ENCODE data around the gene DCDC2C.

Gene DCDC2C

GRCh38 chr2:3838348-3838747, 135.0 kb downstream of the DCDC2C start:
- H3K9me3 ChIP-seq = no peaks in the 10 kb centered on the region
- H3K36me3 ChIP-seq (replicated peaks) = no peaks in the 10 kb centered on the region
- no peaks in the 10 kb centered on the region for H3K27me3 ChIP-seq (ENCODE audit: low read depth)
- DNase-seq (ENCODE audit: low spot score in 2 of 2) = no peak
- in situ Hi-C loops (cut with MboI; ENCODE audit: low sequenced_read_pairs) = no loop called here
- H3K4me3 ChIP-seq = no peak overlapping the region
- H3K4me1 ChIP-seq = no peaks in the 10 kb centered on the region

DNA sequence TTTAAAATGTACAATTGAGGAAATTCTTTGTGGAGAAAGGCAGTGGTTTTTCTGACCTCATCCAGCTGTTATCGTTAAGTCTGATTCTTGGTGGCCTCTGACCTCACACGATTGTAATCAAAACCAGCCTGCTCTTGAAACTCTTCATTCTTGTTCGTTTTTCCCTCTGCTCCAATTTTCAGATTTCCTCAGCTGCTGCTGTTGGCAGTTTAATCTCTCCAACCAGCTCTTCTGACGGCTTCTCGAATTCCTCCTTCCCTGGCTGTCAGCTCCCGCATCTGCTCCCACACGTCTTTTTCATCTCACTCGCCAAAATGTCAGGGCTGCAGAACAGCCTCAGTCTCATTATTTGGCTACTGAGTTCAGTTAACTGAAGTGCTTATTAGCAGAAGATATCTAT, 136.1 kb downstream of the DCDC2C start:
- Histone ChIP-seq H3K4me3 (no peak overlapping the region), H3K9me3 (no peaks in the 10 kb centered on the region), H3K36me3 (replicated peaks) (no peaks in the 10 kb centered on the region), H3K27me3 (ENCODE audit: low read depth) (no peaks in the 10 kb centered on the region), H3K4me1 (no peaks in the 10 kb centered on the region)
- no peak for DNase-seq (ENCODE audit: low spot score in 2 of 2)
- in situ Hi-C loops (cut with MboI; ENCODE audit: low sequenced_read_pairs) = no loop called here

GRCh38 chr2:3840611-3841155, 137.3 kb downstream of the DCDC2C start:
- Histone ChIP-seq H3K4me3 (no peak overlapping the region), H3K9me3 (no peaks in the 10 kb centered on the region), H3K4me1 (no peaks in the 10 kb centered on the region), H3K36me3 (replicated peaks) (no peaks in the 10 kb centered on the region), H3K27me3 (ENCODE audit: low read depth) (no peaks in the 10 kb centered on the region)
- in situ Hi-C loops (cut with MboI; ENCODE audit: low sequenced_read_pairs) = no loop called here
- DNase-seq (ENCODE audit: low spot score in 2 of 2) = no peak

DNA sequence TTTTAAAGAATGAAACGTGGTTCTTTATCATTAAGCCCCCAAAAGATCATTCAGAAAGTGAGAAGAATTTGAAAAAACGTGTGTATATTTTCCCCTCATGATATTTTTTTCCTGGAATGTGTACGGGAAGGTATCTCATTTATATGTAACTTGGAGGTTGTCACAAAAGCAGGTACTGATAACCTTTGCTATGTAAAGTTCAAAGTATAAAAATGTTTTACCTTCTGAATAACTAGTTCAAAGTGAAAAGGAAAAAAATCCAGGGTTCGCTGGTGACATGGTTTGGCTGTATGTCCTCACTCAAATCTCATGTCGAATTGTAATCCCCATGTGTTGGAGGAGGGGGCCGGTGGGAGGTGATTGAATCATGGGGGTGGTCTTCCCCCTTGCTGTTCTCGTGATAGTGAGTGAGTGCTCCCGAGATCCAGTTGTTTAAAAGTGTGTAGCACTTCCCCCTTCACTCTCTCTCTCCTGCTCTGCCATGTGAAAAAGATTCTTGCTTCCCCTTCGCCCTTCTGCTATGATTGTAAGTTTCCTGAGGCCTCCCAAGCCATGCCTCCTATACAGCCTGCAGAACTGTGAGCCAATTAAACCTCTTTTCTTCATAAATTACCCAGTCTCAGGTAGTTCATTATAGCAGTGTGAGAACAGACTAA, 144.2 kb downstream of the DCDC2C start:
- H3K4me3 ChIP-seq = no peak overlapping the region
- H3K27me3 ChIP-seq (ENCODE audit: low read depth) = no peaks in the 10 kb centered on the region
- in situ Hi-C loops (cut with MboI; ENCODE audit: low sequenced_read_pairs) = no loop called here
- H3K36me3 ChIP-seq (replicated peaks) = no peaks in the 10 kb centered on the region
- H3K9me3 ChIP-seq = no peaks in the 10 kb centered on the region
- DNase-seq (ENCODE audit: low spot score in 2 of 2) = no peak
- no peaks in the 10 kb centered on the region for H3K4me1 ChIP-seq

GRCh38 chr2:3848776-3849175, 145.4 kb downstream of the DCDC2C start:
- H3K4me3 ChIP-seq = no peak overlapping the region
- 0 out of 2 replicates have a peak, but pooled peaks cover 2% of the 10 kb centered on the region for H3K9me3 ChIP-seq
- H3K36me3 ChIP-seq (replicated peaks) = no peaks in the 10 kb centered on the region
- in situ Hi-C loops (cut with MboI; ENCODE audit: low sequenced_read_pairs) = no loop called here
- DNase-seq (ENCODE audit: low spot score in 2 of 2) = no peak
- no peaks in the 10 kb centered on the region for H3K4me1 ChIP-seq
- H3K27me3 ChIP-seq (ENCODE audit: low read depth) = no peaks in the 10 kb centered on the region

DNA sequence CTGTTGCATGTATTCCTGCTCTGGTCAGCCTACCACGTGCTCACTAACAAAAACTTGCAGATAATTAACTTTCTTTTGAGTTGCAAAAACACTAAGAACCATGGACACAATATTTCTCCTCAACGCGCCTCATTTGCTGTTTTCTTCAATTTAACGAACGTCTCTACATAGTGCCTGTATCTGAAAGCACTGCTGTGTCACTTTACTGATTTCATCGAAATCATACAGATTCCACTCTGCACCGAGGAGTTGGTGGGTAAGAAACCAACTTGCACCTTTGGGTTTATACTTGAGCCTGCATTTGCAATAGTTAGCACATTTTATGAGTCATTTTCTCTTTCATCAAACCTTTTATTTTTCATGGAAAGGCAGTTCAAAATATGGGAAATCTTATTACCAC, 145.8 kb downstream of the DCDC2C start:
- Histone ChIP-seq H3K9me3 (0 out of 2 replicates have a peak, but pooled peaks cover 2% of the 10 kb centered on the region), H3K36me3 (replicated peaks) (no peaks in the 10 kb centered on the region), H3K4me1 (no peaks in the 10 kb centered on the region), H3K27me3 (ENCODE audit: low read depth) (no peaks in the 10 kb centered on the region), H3K4me3 (no peak overlapping the region)
- DNase-seq (ENCODE audit: low spot score in 2 of 2) = no peak
- in situ Hi-C loops (cut with MboI; ENCODE audit: low sequenced_read_pairs) = no loop called here

- H3K36me3 ChIP-seq (replicated peaks) = no peaks in the 10 kb centered on the region
- no peaks in the 10 kb centered on the region for H3K27me3 ChIP-seq (ENCODE audit: low read depth)
- in situ Hi-C loops (cut with MboI; ENCODE audit: low sequenced_read_pairs) = no loop called here
- no peak for DNase-seq (ENCODE audit: low spot score in 2 of 2)
- no peak overlapping the region for H3K4me3 ChIP-seq
- 0 out of 2 replicates have a peak, but pooled peaks cover 2% of the 10 kb centered on the region for H3K9me3 ChIP-seq
- no peaks in the 10 kb centered on the region for H3K4me1 ChIP-seq
Observed at GRCh38 chr2:3857576-3857975, 154.2 kb downstream of the DCDC2C start.

- DNase-seq (ENCODE audit: low spot score in 2 of 2) = no peak
- no peak overlapping the region for H3K4me3 ChIP-seq
- no peaks in the 10 kb centered on the region for H3K36me3 ChIP-seq (replicated peaks)
- H3K27me3 ChIP-seq (ENCODE audit: low read depth) = no peaks in the 10 kb centered on the region
- in situ Hi-C loops (cut with MboI; ENCODE audit: low sequenced_read_pairs) = no loop called here
- no peaks in the 10 kb centered on the region for H3K4me1 ChIP-seq
- no peaks in the 10 kb centered on the region for H3K9me3 ChIP-seq
Observed at GRCh38 chr2:3864943-3865865, 161.8 kb downstream of the DCDC2C start.

- H3K36me3 ChIP-seq (replicated peaks) = no peaks in the 10 kb centered on the region
- in situ Hi-C loops (cut with MboI; ENCODE audit: low sequenced_read_pairs) = no loop called here
Observed at GRCh38 chr2:3867469-3867868, 164.1 kb downstream of the DCDC2C start.

GRCh38 chr2:3868012-3868805, 164.8 kb downstream of the DCDC2C start:
- H3K9me3 ChIP-seq = no peaks in the 10 kb centered on the region
- no peak for DNase-seq (ENCODE audit: low spot score in 2 of 2)
- in situ Hi-C loops (cut with MboI; ENCODE audit: low sequenced_read_pairs) = no loop called here

More at GRCh38 chr2:3867469-3867868, 164.1 kb downstream of the DCDC2C start:
- H3K27me3 ChIP-seq (ENCODE audit: low read depth) = no peaks in the 10 kb centered on the region
- DNase-seq (ENCODE audit: low spot score in 2 of 2) = no peak
- no peaks in the 10 kb centered on the region for H3K9me3 ChIP-seq
- no peaks in the 10 kb centered on the region for H3K4me1 ChIP-seq
- no peak overlapping the region for H3K4me3 ChIP-seq

GRCh38 chr2:3870222-3870621, 166.8 kb downstream of the DCDC2C start:
- H3K9me3 ChIP-seq = no peaks in the 10 kb centered on the region
- DNase-seq (ENCODE audit: low spot score in 2 of 2) = no peak
- H3K4me1 ChIP-seq = no peaks in the 10 kb centered on the region
- no peaks in the 10 kb centered on the region for H3K36me3 ChIP-seq (replicated peaks)
- no peak overlapping the region for H3K4me3 ChIP-seq
- in situ Hi-C loops (cut with MboI; ENCODE audit: low sequenced_read_pairs) = no loop called here
- H3K27me3 ChIP-seq (ENCODE audit: low read depth) = no peaks in the 10 kb centered on the region

More at GRCh38 chr2:3868012-3868805, 164.8 kb downstream of the DCDC2C start:
- Histone ChIP-seq H3K4me3 (no peak overlapping the region), H3K36me3 (replicated peaks) (no peaks in the 10 kb centered on the region), H3K4me1 (no peaks in the 10 kb centered on the region), H3K27me3 (ENCODE audit: low read depth) (no peaks in the 10 kb centered on the region)

DNA sequence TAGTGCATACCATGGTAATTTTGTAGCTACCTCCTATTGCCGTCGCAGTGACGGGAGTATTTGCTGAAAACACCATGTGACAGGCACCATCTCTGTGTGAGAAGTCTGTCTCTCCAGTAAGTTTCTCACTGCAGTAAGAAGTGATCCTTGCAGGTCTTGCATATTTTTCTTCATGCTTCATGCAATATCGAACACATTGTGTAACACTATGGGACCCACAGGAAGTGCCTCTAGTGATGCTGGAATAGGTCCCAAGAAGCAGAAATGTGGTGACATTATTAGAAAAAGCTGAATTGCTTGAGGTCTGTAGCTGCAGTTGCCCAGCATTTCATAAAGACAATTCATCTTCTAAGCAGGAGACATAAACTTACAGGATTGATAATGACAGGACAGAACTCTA, 167.6 kb downstream of the DCDC2C start:
- DNase-seq (ENCODE audit: low spot score in 2 of 2) = no peak
- H3K27me3 ChIP-seq (ENCODE audit: low read depth) = no peaks in the 10 kb centered on the region
- H3K4me1 ChIP-seq = no peaks in the 10 kb centered on the region
- in situ Hi-C loops (cut with MboI; ENCODE audit: low sequenced_read_pairs) = no loop called here
- H3K4me3 ChIP-seq = no peak overlapping the region
- no peaks in the 10 kb centered on the region for H3K36me3 ChIP-seq (replicated peaks)
- no peaks in the 10 kb centered on the region for H3K9me3 ChIP-seq

- Histone ChIP-seq H3K4me1 (no peaks in the 10 kb centered on the region), H3K36me3 (replicated peaks) (no peaks in the 10 kb centered on the region), H3K27me3 (ENCODE audit: low read depth) (no peaks in the 10 kb centered on the region), H3K9me3 (no peaks in the 10 kb centered on the region), H3K4me3 (no peak overlapping the region)
- in situ Hi-C loops (cut with MboI; ENCODE audit: low sequenced_read_pairs) = no loop called here
- no peak for DNase-seq (ENCODE audit: low spot score in 2 of 2)
Observed at GRCh38 chr2:3872451-3872850, 169.1 kb downstream of the DCDC2C start.

All from HAP-1 (cell line).